Common myeloid progenitor, CD34-positive (primary cell): ENCODE data around the gene ITGA2.

Source experiments
- CTCF ChIA-PET: fragments of 350-600 bp; sonication (Branson Sonifier 250); formaldehyde crosslinking; loops from one replicate; lab custom pipeline; 2021; ENCODE audit warnings: antibody characterized with exemption; lab: Charles Lee
- POLR2A ChIA-PET: fragments of 350-600 bp; sonication (Branson Sonifier 250); formaldehyde crosslinking; loops from one replicate; lab custom pipeline; 2021; ENCODE audit warnings: antibody characterized with exemption; lab: Charles Lee
- DNase-seq, 3 donors: peaks; one replicate each; pipeline versions ENCODE4 v3.0.0 to v3.0.0-alpha.2; 2013
- H3K27ac ChIP-seq, 2 experiments: 1 replicate in 1 of 2; 2 replicates in 1 of 2; pipeline ENCODE4 v1.7.0; 2013; ENCODE audit warnings: inconsistent platforms in 2 of 2, low read length in 2 of 2, mild to moderate bottlenecking in 2 of 2, low read depth in 1 of 2, moderate library complexity in 1 of 2; ENCODE audit not compliant: severe bottlenecking in 2 of 2, insufficient read depth in 1 of 2, poor library complexity in 1 of 2
- H3K27me3 ChIP-seq, 5 experiments: replicated peaks in 2 of 5; 1 replicate in 3 of 5; 2 replicates in 2 of 5; pipeline versions ENCODE4 v1.6.1 to v1.7.0; 2013; ENCODE audit warnings: low read length in 4 of 5, mild to moderate bottlenecking in 2 of 5, moderate library complexity in 2 of 5, inconsistent platforms in 1 of 5; ENCODE audit not compliant: insufficient read depth in 5 of 5, control insufficient read depth in 4 of 5
- H3K36me3 ChIP-seq, 4 experiments: 1 replicate in 2 of 4; 2 replicates in 2 of 4; pipeline versions ENCODE4 v1.6.1 to v1.7.0; 2013; ENCODE audit warnings: low read length in 3 of 4, control low read depth in 1 of 4, mild to moderate bottlenecking in 1 of 4; ENCODE audit not compliant: control insufficient read depth in 4 of 4, insufficient read depth in 4 of 4
- H3K4me1 ChIP-seq, 4 experiments: 1 replicate in 3 of 4; 2 replicates in 1 of 4; pipeline versions ENCODE4 v1.6.1 to v1.7.1; 2013; ENCODE audit warnings: low read length in 3 of 4, mild to moderate bottlenecking in 3 of 4, control low read depth in 1 of 4, inconsistent platforms in 1 of 4, moderate library complexity in 1 of 4; ENCODE audit not compliant: control insufficient read depth in 4 of 4, insufficient read depth in 4 of 4; ENCODE audit errors: control extremely low read depth in 1 of 4
- H3K4me3 ChIP-seq, 7 experiments: 1 replicate in 4 of 7; 2 replicates in 3 of 7; pipeline versions ENCODE4 v1.5.1 to v1.7.0; 2013; ENCODE audit warnings: mild to moderate bottlenecking in 7 of 7, low read length in 6 of 7, moderate library complexity in 6 of 7, inconsistent platforms in 2 of 7, low read depth in 2 of 7, control low read depth in 1 of 7; ENCODE audit not compliant: insufficient read depth in 4 of 7, control insufficient read depth in 1 of 7; ENCODE audit errors: extremely low read depth in 1 of 7
- H3K9me3 ChIP-seq, 5 experiments: 1 replicate in 4 of 5; 2 replicates in 1 of 5; pipeline versions ENCODE4 v1.6.1 to v1.7.1; 2013; ENCODE audit warnings: low read length in 4 of 5, mild to moderate bottlenecking in 2 of 5, inconsistent platforms in 1 of 5, low read depth in 1 of 5, moderate library complexity in 1 of 5; ENCODE audit not compliant: control insufficient read depth in 4 of 5, insufficient read depth in 2 of 5; ENCODE audit errors: control extremely low read depth in 1 of 5
- WGBS: methylation state at CpG from one replicate; pipeline ENCODE4 v1.1.5; 2013; ENCODE audit not compliant: insufficient coverage; 5-methylcytosine and 5-hydroxymethylcytosine counted together

ITGA2 gene

GRCh38 chr5:52994266-52994665 lies 5.1 kb downstream of the ITGA2 start:
- no peak overlapping the region for H3K27ac ChIP-seq
- ChIA-PET POLR2A (no interaction called here), CTCF (no interaction called here)
- peaks cover 0 to 13% (median 10%) of the 10 kb centered on the region in 4 experiments for H3K4me1 ChIP-seq
- no peaks in the 10 kb centered on the region for H3K36me3 ChIP-seq
- H3K9me3 ChIP-seq: no peaks in the 10 kb centered on the region
- H3K27me3 ChIP-seq: peaks cover 0 to 4% (median 0%) of the 10 kb centered on the region in 5 experiments
- WGBS: 100% methylated on average over 1 of the region's 1 CpG
- H3K4me3 ChIP-seq: no peak overlapping the region
- no peak for DNase-seq

- CTCF ChIA-PET: interaction anchor here (1.4 kb wide), 1 partner anchor 11 kb away, joined by 3 read pairs; no protein-coding TSS in a partner anchor
Measured at GRCh38 chr5:52995095-52995494, 5.9 kb downstream of the ITGA2 start.

GRCh38 chr5:52995914-52996313 lies 6.8 kb downstream of the ITGA2 start:
- WGBS: 89% methylated on average over 1 of the region's 1 CpG
- Histone ChIP-seq H3K9me3 (no peaks in the 10 kb centered on the region), H3K4me1 (no peaks in the 10 kb centered on the region), H3K4me3 (no peak overlapping the region), H3K36me3 (no peaks in the 10 kb centered on the region), H3K27me3 (no peaks in the 10 kb centered on the region), H3K27ac (no peak overlapping the region)
- ChIA-PET CTCF (interaction anchor here (1.2 to 2.4 kb wide), 3 partner anchors 10 to 98 kb away, joined by 3 to 6 read pairs (median 3); no protein-coding TSS in a partner anchor), POLR2A (no interaction called here)
- no peak for DNase-seq

More at GRCh38 chr5:52995095-52995494, 5.9 kb downstream of the ITGA2 start:
- POLR2A ChIA-PET: no interaction called here
- no peak for DNase-seq
- H3K4me1 ChIP-seq: peaks cover 0 to 5% (median 3%) of the 10 kb centered on the region in 4 experiments
- no peak overlapping the region for H3K27ac ChIP-seq
- H3K4me3 ChIP-seq: no peak overlapping the region
- 100% methylated on average over 1 of the region's 1 CpG for WGBS
- H3K9me3 ChIP-seq: no peaks in the 10 kb centered on the region
- H3K36me3 ChIP-seq: no peaks in the 10 kb centered on the region
- peaks cover 0 to under 1% (median 0%) of the 10 kb centered on the region in 5 experiments for H3K27me3 ChIP-seq

GRCh38 chr5:52996979-52997378 lies 7.8 kb downstream of the ITGA2 start:
- H3K9me3 ChIP-seq: no peaks in the 10 kb centered on the region
- ChIA-PET CTCF (interaction anchor here (1.2 to 2.4 kb wide), 2 partner anchors 38 to 96 kb away, joined by 3 to 6 read pairs; no protein-coding TSS in a partner anchor), POLR2A (no interaction called here)
- no peak overlapping the region for H3K4me3 ChIP-seq
- H3K27me3 ChIP-seq: no peaks in the 10 kb centered on the region
- H3K27ac ChIP-seq: no peak overlapping the region
- no peak for DNase-seq
- no CpG with 5 or more reads among the region's 1 CpG for WGBS
- H3K36me3 ChIP-seq: no peaks in the 10 kb centered on the region
- no peaks in the 10 kb centered on the region for H3K4me1 ChIP-seq

GRCh38 chr5:52997424-52997823 lies 8.3 kb downstream of the ITGA2 start:
- Histone ChIP-seq H3K36me3 (no peaks in the 10 kb centered on the region), H3K27ac (no peak overlapping the region), H3K27me3 (no peaks in the 10 kb centered on the region), H3K9me3 (no peaks in the 10 kb centered on the region), H3K4me1 (no peaks in the 10 kb centered on the region), H3K4me3 (no peak overlapping the region)
- ChIA-PET CTCF (interaction anchor here (2.4 kb wide), 1 partner anchor 38 kb away, joined by 6 read pairs; no protein-coding TSS in a partner anchor), POLR2A (no interaction called here)
- no peak for DNase-seq
- WGBS: 98% methylated on average over 4 of the region's 6 CpGs

GRCh38 chr5:52998552-52999313 lies 9.6 kb downstream of the ITGA2 start:
- Histone ChIP-seq H3K4me3 (no peak overlapping the region), H3K27me3 (no peaks in the 10 kb centered on the region), H3K9me3 (no peaks in the 10 kb centered on the region), H3K27ac (no peak overlapping the region), H3K4me1 (no peaks in the 10 kb centered on the region), H3K36me3 (no peaks in the 10 kb centered on the region)
- 93% methylated on average over 1 of the region's 2 CpGs for WGBS
- POLR2A ChIA-PET: no interaction called here
- DNase-seq: no peak
- CTCF ChIA-PET: no interaction called here

GRCh38 chr5:52999344-52999949 lies 10.3 kb downstream of the ITGA2 start:
- Histone ChIP-seq H3K27ac (no peak overlapping the region), H3K27me3 (no peaks in the 10 kb centered on the region), H3K9me3 (no peaks in the 10 kb centered on the region), H3K36me3 (no peaks in the 10 kb centered on the region), H3K4me1 (peaks cover 0 to 2% (median under 1%) of the 10 kb centered on the region in 4 experiments), H3K4me3 (no peak overlapping the region)
- WGBS: no CpG with 5 or more reads among the region's 1 CpG
- no peak for DNase-seq
- ChIA-PET POLR2A (no interaction called here), CTCF (no interaction called here)
